ENCODE data around the gene SEPTIN11. TPM values are rescaled to one million over a fixed set of nuclear protein-coding genes. Genes with fewer than 3 reads are reported as not detected.

Gene SEPTIN11
- total and polyA plus RNA-seq, 4 donors: 17.2 to 37.4 (median 25.1) TPM

DNA sequence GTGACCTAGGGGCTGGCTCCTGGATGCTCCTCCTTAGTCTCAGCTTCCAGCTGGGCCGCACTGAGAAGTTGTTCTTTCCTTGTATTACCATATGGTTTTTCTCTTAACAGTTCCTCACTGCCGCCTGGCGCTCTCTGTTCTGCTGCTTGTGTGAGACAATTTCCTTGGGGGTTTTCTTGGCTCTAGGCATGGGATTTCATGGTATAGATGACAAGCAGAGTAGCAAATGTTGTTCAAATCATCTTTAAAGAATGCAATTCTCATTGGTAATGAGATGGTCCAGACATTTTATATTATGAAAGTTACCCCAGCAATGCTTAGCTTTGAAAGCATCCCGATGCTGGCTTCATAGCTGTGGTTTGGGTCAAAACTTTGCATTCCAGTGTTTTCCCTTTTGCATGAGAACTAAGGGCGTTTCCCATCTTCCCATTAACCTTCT is 37.6 kb downstream of the SEPTIN11 start:
- DNase-seq (ENCODE audit: low spot score): no peak
- Histone ChIP-seq H3K27ac (ENCODE audit: low read depth in 1 of 2, low read length in 2 of 2) (no peak overlapping the region), H3K4me3 (ENCODE audit: low read depth in 1 of 3, low read length in 3 of 3) (no peak overlapping the region), H3K27me3 (ENCODE audit: control insufficient read depth in 4 of 4, insufficient read depth in 4 of 4, low read length in 3 of 4) (no peaks in the 10 kb centered on the region), H3K9me3 (ENCODE audit: control insufficient read depth in 4 of 4, low read length in 3 of 4) (no peaks in the 10 kb centered on the region), H3K4me1 (ENCODE audit: control insufficient read depth in 4 of 4, insufficient read depth in 4 of 4, low read length in 3 of 4) (peaks cover 4 to 24% (median 17%) of the 10 kb centered on the region in 4 donors), H3K36me3 (ENCODE audit: control insufficient read depth in 4 of 4, insufficient read depth in 3 of 4, low read depth in 1 of 4, low read length in 3 of 4) (no peaks in the 10 kb centered on the region), H3K9ac (ENCODE audit: low read depth in 1 of 2, low read length in 2 of 2) (no peak overlapping the region)
- no peak for TF ChIP-seq YY1 (IDR thresholded peaks at IDR 0.05)
- no peak for TF ChIP-seq EGR1 (IDR thresholded peaks at IDR 0.05; ENCODE audit: low read depth in 2 of 2)
- TF ChIP-seq, protein P1, sequence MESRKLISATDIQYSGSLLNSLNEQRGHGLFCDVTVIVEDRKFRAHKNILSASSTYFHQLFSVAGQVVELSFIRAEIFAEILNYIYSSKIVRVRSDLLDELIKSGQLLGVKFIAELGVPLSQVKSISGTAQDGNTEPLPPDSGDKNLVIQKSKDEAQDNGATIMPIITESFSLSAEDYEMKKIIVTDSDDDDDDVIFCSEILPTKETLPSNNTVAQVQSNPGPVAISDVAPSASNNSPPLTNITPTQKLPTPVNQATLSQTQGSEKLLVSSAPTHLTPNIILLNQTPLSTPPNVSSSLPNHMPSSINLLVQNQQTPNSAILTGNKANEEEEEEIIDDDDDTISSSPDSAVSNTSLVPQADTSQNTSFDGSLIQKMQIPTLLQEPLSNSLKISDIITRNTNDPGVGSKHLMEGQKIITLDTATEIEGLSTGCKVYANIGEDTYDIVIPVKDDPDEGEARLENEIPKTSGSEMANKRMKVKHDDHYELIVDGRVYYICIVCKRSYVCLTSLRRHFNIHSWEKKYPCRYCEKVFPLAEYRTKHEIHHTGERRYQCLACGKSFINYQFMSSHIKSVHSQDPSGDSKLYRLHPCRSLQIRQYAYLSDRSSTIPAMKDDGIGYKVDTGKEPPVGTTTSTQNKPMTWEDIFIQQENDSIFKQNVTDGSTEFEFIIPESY (IDR thresholded peaks at IDR 0.05): no peak
- TF ChIP-seq, protein P2, sequence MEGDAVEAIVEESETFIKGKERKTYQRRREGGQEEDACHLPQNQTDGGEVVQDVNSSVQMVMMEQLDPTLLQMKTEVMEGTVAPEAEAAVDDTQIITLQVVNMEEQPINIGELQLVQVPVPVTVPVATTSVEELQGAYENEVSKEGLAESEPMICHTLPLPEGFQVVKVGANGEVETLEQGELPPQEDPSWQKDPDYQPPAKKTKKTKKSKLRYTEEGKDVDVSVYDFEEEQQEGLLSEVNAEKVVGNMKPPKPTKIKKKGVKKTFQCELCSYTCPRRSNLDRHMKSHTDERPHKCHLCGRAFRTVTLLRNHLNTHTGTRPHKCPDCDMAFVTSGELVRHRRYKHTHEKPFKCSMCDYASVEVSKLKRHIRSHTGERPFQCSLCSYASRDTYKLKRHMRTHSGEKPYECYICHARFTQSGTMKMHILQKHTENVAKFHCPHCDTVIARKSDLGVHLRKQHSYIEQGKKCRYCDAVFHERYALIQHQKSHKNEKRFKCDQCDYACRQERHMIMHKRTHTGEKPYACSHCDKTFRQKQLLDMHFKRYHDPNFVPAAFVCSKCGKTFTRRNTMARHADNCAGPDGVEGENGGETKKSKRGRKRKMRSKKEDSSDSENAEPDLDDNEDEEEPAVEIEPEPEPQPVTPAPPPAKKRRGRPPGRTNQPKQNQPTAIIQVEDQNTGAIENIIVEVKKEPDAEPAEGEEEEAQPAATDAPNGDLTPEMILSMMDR (IDR thresholded peaks at IDR 0.05; ENCODE audit: low read depth, low read length, missing input control): no peak
- TF ChIP-seq, protein P3, sequence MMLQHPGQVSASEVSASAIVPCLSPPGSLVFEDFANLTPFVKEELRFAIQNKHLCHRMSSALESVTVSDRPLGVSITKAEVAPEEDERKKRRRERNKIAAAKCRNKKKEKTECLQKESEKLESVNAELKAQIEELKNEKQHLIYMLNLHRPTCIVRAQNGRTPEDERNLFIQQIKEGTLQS (IDR thresholded peaks at IDR 0.05): no peak
- no peak for TF ChIP-seq RAD21 (IDR thresholded peaks at IDR 0.05)
- TF ChIP-seq, protein P4, sequence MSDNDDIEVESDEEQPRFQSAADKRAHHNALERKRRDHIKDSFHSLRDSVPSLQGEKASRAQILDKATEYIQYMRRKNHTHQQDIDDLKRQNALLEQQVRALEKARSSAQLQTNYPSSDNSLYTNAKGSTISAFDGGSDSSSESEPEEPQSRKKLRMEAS (IDR thresholded peaks at IDR 0.05): no peak
- TF ChIP-seq RXRA (IDR thresholded peaks at IDR 0.05): no peak
- no peak for TF ChIP-seq FOXA2 (IDR thresholded peaks at IDR 0.05)
- no peak for TF ChIP-seq JUND (IDR thresholded peaks at IDR 0.05)
- TF ChIP-seq SP1 (IDR thresholded peaks at IDR 0.05): no peak
- TF ChIP-seq FOXA1 (IDR thresholded peaks at IDR 0.05): no peak
- TF ChIP-seq HNF4G (IDR thresholded peaks at IDR 0.05): no peak
- TF ChIP-seq GABPA (IDR thresholded peaks at IDR 0.05 in 1 of 2, conservative IDR thresholded peaks at IDR 0.05 in 1 of 2): no peak
- no peak for TF ChIP-seq TAF1 (conservative IDR thresholded peaks at IDR 0.05)
- TF ChIP-seq, protein P5, sequence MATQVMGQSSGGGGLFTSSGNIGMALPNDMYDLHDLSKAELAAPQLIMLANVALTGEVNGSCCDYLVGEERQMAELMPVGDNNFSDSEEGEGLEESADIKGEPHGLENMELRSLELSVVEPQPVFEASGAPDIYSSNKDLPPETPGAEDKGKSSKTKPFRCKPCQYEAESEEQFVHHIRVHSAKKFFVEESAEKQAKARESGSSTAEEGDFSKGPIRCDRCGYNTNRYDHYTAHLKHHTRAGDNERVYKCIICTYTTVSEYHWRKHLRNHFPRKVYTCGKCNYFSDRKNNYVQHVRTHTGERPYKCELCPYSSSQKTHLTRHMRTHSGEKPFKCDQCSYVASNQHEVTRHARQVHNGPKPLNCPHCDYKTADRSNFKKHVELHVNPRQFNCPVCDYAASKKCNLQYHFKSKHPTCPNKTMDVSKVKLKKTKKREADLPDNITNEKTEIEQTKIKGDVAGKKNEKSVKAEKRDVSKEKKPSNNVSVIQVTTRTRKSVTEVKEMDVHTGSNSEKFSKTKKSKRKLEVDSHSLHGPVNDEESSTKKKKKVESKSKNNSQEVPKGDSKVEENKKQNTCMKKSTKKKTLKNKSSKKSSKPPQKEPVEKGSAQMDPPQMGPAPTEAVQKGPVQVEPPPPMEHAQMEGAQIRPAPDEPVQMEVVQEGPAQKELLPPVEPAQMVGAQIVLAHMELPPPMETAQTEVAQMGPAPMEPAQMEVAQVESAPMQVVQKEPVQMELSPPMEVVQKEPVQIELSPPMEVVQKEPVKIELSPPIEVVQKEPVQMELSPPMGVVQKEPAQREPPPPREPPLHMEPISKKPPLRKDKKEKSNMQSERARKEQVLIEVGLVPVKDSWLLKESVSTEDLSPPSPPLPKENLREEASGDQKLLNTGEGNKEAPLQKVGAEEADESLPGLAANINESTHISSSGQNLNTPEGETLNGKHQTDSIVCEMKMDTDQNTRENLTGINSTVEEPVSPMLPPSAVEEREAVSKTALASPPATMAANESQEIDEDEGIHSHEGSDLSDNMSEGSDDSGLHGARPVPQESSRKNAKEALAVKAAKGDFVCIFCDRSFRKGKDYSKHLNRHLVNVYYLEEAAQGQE (IDR thresholded peaks at IDR 0.05): no peak
- no peak for TF ChIP-seq NR2F2 (IDR thresholded peaks at IDR 0.05)
- 78% methylated on average over 5 of the region's 5 CpGs for WGBS

Data from liver (tissue), 9 donors.